ENCODE measurements around the gene GNAI3.

GRCh38 chr1:109501644-109502363, 46.6 kb upstream of the GNAI3 start:
- TF ChIP-seq POLR2AphosphoS5 (IDR thresholded peaks at IDR 0.05; ENCODE audit: low read length) = no peak
- TF ChIP-seq USF2 (IDR thresholded peaks at IDR 0.05; ENCODE audit: borderline replicate concordance, low read depth, low read length) = no peak
- no peak for TF ChIP-seq RB1 (IDR thresholded peaks at IDR 0.05; ENCODE audit: borderline replicate concordance)
- TF ChIP-seq MTA3 (IDR thresholded peaks at IDR 0.05; ENCODE audit: borderline replicate concordance, low read length) = no peak
- TF ChIP-seq CTCF (IDR thresholded peaks at IDR 0.05 in 2 of 3, conservative IDR thresholded peaks at IDR 0.05 in 1 of 3; ENCODE audit: control insufficient read depth in 2 of 3, extremely low read depth in 1 of 3, insufficient read depth in 1 of 3, low read depth in 3 of 3, low read length in 3 of 3) = no peak
- TF ChIP-seq RAD21 (IDR thresholded peaks at IDR 0.05; ENCODE audit: insufficient read depth, low read depth, low read length) = no peak
- no peak for TF ChIP-seq MYC (IDR thresholded peaks at IDR 0.05; ENCODE audit: insufficient read depth, insufficient read length, insufficient replicate concordance, low read length, severe bottlenecking)
- TF ChIP-seq NR2C2 (IDR thresholded peaks at IDR 0.05; ENCODE audit: borderline replicate concordance, control insufficient read depth, insufficient read length, low read depth) = no peak
